ENCODE results near the gene C10orf71. TPM values are rescaled to one million over a fixed set of nuclear protein-coding genes. Genes with fewer than 3 reads are reported as not detected.

C10orf71 gene
- total RNA-seq, 1 experiment from 2014 or later, result not detected

- TF ChIP-seq ZBTB33 (IDR thresholded peaks at IDR 0.05; ENCODE audit: extremely low read depth, insufficient replicate concordance, low read length), result no peak
- TF ChIP-seq FOSL1 (IDR thresholded peaks at IDR 0.05; ENCODE audit: low read depth), result no peak
- TF ChIP-seq ELF1 (IDR thresholded peaks at IDR 0.05; ENCODE audit: borderline replicate concordance, low read depth), result no peak
- TF ChIP-seq EZH2 (IDR thresholded peaks at IDR 0.05), result no peak
- TF ChIP-seq EZH2phosphoT487 (IDR thresholded peaks at IDR 0.05; ENCODE audit: borderline replicate concordance), result no peak
These were observed 44.8 kb upstream of the C10orf71 start (continued) for GRCh38 chr10:49254150-49254549.

GRCh38 chr10:49254556-49255318 is 44.2 kb upstream of the C10orf71 start:
- Histone ChIP-seq H4K20me1 (ENCODE audit: insufficient read depth) (no peaks in the 10 kb centered on the region), H3K4me1 (ENCODE audit: control insufficient read depth in 1 of 2, insufficient read depth in 2 of 2, low read length in 2 of 2) (no peaks in the 10 kb centered on the region), H3K4me2 (ENCODE audit: low read length) (no peak overlapping the region), H3K36me3 (ENCODE audit: control insufficient read depth in 1 of 2, insufficient read depth in 2 of 2, low read length in 2 of 2) (no peaks in the 10 kb centered on the region), H3K27ac (ENCODE audit: low read depth, low read length) (no peak overlapping the region), H3K9ac (ENCODE audit: low read length) (no peak overlapping the region), H3K4me3 (replicated peaks in 1 of 2; ENCODE audit: low read depth in 1 of 2, low read length in 2 of 2) (no peak overlapping the region), H3K79me2 (ENCODE audit: insufficient read depth, low read length) (no peaks in the 10 kb centered on the region), H3K27me3 (ENCODE audit: insufficient read depth, low read length) (peaks cover 41% of the 10 kb centered on the region; the same call in 1 of the 2 replicates), H2AFZ (ENCODE audit: low read depth, low read length, poor library complexity, severe bottlenecking) (no peak overlapping the region), H3K9me3 (ENCODE audit: control insufficient read depth in 1 of 2, insufficient read depth in 1 of 2, low read depth in 1 of 2, low read length in 2 of 2) (no peaks in the 10 kb centered on the region), H3K9me2 (ENCODE audit: insufficient read depth) (no peaks in the 10 kb centered on the region)
- no TSS peak for BruUV-seq (replicated peaks)
- TF ChIP-seq YY1 (IDR thresholded peaks at IDR 0.05; ENCODE audit: extremely low read depth, insufficient replicate concordance, low read depth, low read length), result no peak
- no peak for TF ChIP-seq ATF3 (IDR thresholded peaks at IDR 0.05)
- no peak for TF ChIP-seq POLR2AphosphoS5 (IDR thresholded peaks at IDR 0.05; ENCODE audit: low read depth, low read length)
- no peak for TF ChIP-seq EGR1 (IDR thresholded peaks at IDR 0.05; ENCODE audit: low read depth)
- no peak for TF ChIP-seq EZH2phosphoT487 (IDR thresholded peaks at IDR 0.05; ENCODE audit: borderline replicate concordance)
- no peak for TF ChIP-seq TCF7L2 (IDR thresholded peaks at IDR 0.05; ENCODE audit: borderline replicate concordance, extremely low read depth, insufficient read depth, insufficient read length)
- no peak for TF ChIP-seq ZBTB33 (IDR thresholded peaks at IDR 0.05; ENCODE audit: extremely low read depth, insufficient replicate concordance, low read length)
- no peak for TF ChIP-seq JUND (IDR thresholded peaks at IDR 0.05)
- TF ChIP-seq ZFX (IDR thresholded peaks at IDR 0.05), result no peak
- no peak for TF ChIP-seq SIN3A (IDR thresholded peaks at IDR 0.05; ENCODE audit: low read depth)
- no peak for TF ChIP-seq SP1 (IDR thresholded peaks at IDR 0.05; ENCODE audit: low read depth)
- ChIA-PET POLR2A (no interaction called here), CTCF (no interaction called here), RAD21 (ENCODE audit: low non-redundant PET in 1 of 2, low total read pairs in 2 of 2, uncharacterized antibody in 2 of 2, unreplicated experiment in 2 of 2) (no interaction called here)
- ATAC-seq (no peak), DNase-seq (ENCODE audit: low read depth, low spot score) (no peak)
- intact Hi-C loops (cut with micrococcal nuclease), result no loop called here

Measured in HCT116 (cell line).